Measurements from ENCODE around the gene THRB. TPM values are rescaled to one million over a fixed set of nuclear protein-coding genes. Genes with fewer than 3 reads are reported as not detected.

THRB gene
- total and polyA plus RNA-seq, 9 of the 15 experiments (the other 6 are each of a cell fraction or from before 2014, with no cell fraction given), result 1.7 to 14.9 (median 6.9) TPM

DNA sequence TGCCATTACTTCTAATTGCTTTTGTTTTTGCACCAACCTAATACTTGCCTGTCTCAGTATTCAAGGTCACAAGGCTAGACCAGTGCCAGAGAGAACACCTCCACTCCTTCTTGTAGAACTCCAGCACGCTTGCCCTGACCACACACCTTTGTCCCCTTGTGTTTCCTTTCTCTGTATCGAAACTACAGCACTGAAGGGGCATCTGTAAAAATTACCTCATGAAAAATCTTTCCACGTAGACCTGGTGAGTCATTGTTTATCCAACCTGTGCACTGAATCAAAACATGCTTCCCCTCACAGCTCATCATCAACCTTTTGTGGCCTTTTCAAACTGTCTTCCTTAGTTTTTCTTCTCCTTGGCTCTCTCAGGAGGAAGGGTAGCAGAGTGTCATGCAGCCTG lies 259.5 kb downstream of the THRB start (continued):
- TF ChIP-seq, protein P1, sequence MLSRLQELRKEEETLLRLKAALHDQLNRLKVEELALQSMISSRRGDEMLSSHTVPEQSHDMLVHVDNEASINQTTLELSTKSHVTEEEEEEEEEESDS (CRISPR knock-in tag; IDR thresholded peaks at IDR 0.05), result no peak
- TF ChIP-seq MED1 (CRISPR knock-in tag; IDR thresholded peaks at IDR 0.05; ENCODE audit: borderline replicate concordance), result no peak
- TF ChIP-seq, protein P2, sequence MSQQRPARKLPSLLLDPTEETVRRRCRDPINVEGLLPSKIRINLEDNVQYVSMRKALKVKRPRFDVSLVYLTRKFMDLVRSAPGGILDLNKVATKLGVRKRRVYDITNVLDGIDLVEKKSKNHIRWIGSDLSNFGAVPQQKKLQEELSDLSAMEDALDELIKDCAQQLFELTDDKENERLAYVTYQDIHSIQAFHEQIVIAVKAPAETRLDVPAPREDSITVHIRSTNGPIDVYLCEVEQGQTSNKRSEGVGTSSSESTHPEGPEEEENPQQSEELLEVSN (IDR thresholded peaks at IDR 0.05; ENCODE audit: borderline replicate concordance in 1 of 2, extremely low read depth in 1 of 2, insufficient read depth in 1 of 2, insufficient read length in 1 of 2, low read depth in 1 of 2, low read length in 1 of 2, poor library complexity in 1 of 2, severe bottlenecking in 1 of 2), result no peak
- no peak for TF ChIP-seq TAF9B (IDR thresholded peaks at IDR 0.05; ENCODE audit: partially characterized antibody)

DNA sequence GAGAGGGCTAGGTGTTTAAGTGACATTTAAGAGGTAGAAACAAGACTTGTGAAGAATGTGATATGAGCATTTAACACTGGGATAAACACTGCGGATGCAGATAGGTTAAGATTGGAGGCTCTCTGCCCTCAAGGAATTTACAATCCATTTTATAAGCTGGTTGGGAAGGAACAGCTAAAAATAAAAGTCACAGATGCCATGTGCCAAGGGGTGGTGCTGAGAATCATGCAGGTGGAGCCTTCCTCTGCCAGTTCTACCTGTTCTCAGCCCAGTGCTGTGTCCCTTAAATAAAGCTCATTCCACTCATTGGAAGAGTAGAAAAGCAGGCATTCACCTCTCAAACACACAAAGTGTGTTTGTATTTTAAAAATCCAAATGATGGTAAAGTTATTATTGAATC lies 261.9 kb downstream of the THRB start:
- Histone ChIP-seq H3K27ac (ENCODE audit: extremely low read depth, low read depth, low read length) (no peak overlapping the region), H3K9me3 (replicated peaks; ENCODE audit: control insufficient read depth, insufficient read depth, low read depth, low read length) (no peaks in the 10 kb centered on the region), H3K27me3 (ENCODE audit: control insufficient read depth in 2 of 2, insufficient read depth in 2 of 2, low read length in 2 of 2) (no peaks in the 10 kb centered on the region), H3K79me2 (ENCODE audit: control insufficient read depth, insufficient read depth, low read length) (no peaks in the 10 kb centered on the region), H3K9me1 (ENCODE audit: control insufficient read depth, insufficient read depth, low read length) (no peaks in the 10 kb centered on the region), H2AFZ (ENCODE audit: low read depth, low read length) (no peak overlapping the region), H3K36me3 (ENCODE audit: control insufficient read depth, insufficient read depth, low read length) (no peaks in the 10 kb centered on the region), H3K4me3 (no peak overlapping the region), H3K9ac (ENCODE audit: insufficient read depth in 1 of 2, low read depth in 2 of 2, low read length in 2 of 2) (no peak overlapping the region), H4K20me1 (replicated peaks; ENCODE audit: control insufficient read depth, insufficient read depth, low read length) (no peaks in the 10 kb centered on the region), H3K4me1 (replicated peaks in 1 of 2; ENCODE audit: control insufficient read depth in 2 of 2, insufficient read depth in 2 of 2, low read length in 2 of 2) (no peaks in the 10 kb centered on the region), H3K4me2 (ENCODE audit: insufficient read depth, low read length) (no peak overlapping the region)
- in situ Hi-C loops (cut with MboI), result no loop called here
- ChIA-PET POLR2A (interaction anchor here (0.5 kb wide), 1 partner anchor 15 kb away, joined by 6 read pairs; no protein-coding TSS in a partner anchor), CTCF (ENCODE audit: low intra/inter-chr PET ratio) (no interaction called here)
- intact Hi-C loops (cut with micrococcal nuclease), result no loop called here
- DNase-seq (ENCODE audit: extremely low read depth in 1 of 4, low spot score in 3 of 4) (no peak), FAIRE-seq (no peak), ATAC-seq (no peak)
- TF ChIP-seq BRD4 (IDR thresholded peaks at IDR 0.05) (no peak), ZNF668 (CRISPR knock-in tag; IDR thresholded peaks at IDR 0.05) (no peak)
- 54% methylated on average over 1 of the region's 1 CpG for WGBS (ENCODE audit: insufficient coverage, low coverage, missing lambda C conversion rate)
- no TSS peak for BruUV-seq (replicated peaks)

Data from K562 (cell line).